ENCODE results near the gene ZNF672.

The ZNF672 gene

GRCh38 chr1:248814351-248814750 is 23.7 kb upstream of the ZNF672 start:
- no peak for TF ChIP-seq CTCF (conservative IDR thresholded peaks at IDR 0.05; ENCODE audit: control insufficient read depth, insufficient read depth, low read depth, low read length)
- H3K4me3 ChIP-seq (ENCODE audit: control insufficient read depth, low read depth, low read length), result no peak overlapping the region
- DNase-seq (ENCODE audit: low read depth), result no peak

- TF ChIP-seq CTCF (conservative IDR thresholded peaks at IDR 0.05; ENCODE audit: control insufficient read depth, insufficient read depth, low read depth, low read length), result no peak
- no peak overlapping the region for H3K4me3 ChIP-seq (ENCODE audit: control insufficient read depth, low read depth, low read length)
- DNase-seq (ENCODE audit: low read depth), result no peak
These were observed 22.5 kb upstream of the ZNF672 start for GRCh38 chr1:248815407-248816034.

GRCh38 chr1:248816042-248816851 is 21.8 kb upstream of the ZNF672 start:
- DNase-seq (ENCODE audit: low read depth), result no peak
- no peak overlapping the region for H3K4me3 ChIP-seq (ENCODE audit: control insufficient read depth, low read depth, low read length)
- no peak for TF ChIP-seq CTCF (conservative IDR thresholded peaks at IDR 0.05; ENCODE audit: control insufficient read depth, insufficient read depth, low read depth, low read length)

GRCh38 chr1:248817065-248817464 is 21.0 kb upstream of the ZNF672 start:
- H3K4me3 ChIP-seq (ENCODE audit: control insufficient read depth, low read depth, low read length), result no peak overlapping the region
- DNase-seq (ENCODE audit: low read depth), result no peak
- TF ChIP-seq CTCF (conservative IDR thresholded peaks at IDR 0.05; ENCODE audit: control insufficient read depth, insufficient read depth, low read depth, low read length), result no peak

- TF ChIP-seq CTCF (conservative IDR thresholded peaks at IDR 0.05; ENCODE audit: control insufficient read depth, insufficient read depth, low read depth, low read length), result no peak
- H3K4me3 ChIP-seq (ENCODE audit: control insufficient read depth, low read depth, low read length), result no peak overlapping the region
- DNase-seq (ENCODE audit: low read depth), result no peak
These were observed 19.3 kb upstream of the ZNF672 start for GRCh38 chr1:248818505-248819374.

- H3K4me3 ChIP-seq (ENCODE audit: control insufficient read depth, low read depth, low read length), result no peak overlapping the region
- DNase-seq (ENCODE audit: low read depth), result no peak
- no peak for TF ChIP-seq CTCF (conservative IDR thresholded peaks at IDR 0.05; ENCODE audit: control insufficient read depth, insufficient read depth, low read depth, low read length)
These were observed 17.9 kb upstream of the ZNF672 start for GRCh38 chr1:248820041-248820585.
